A549 treated with GW870086 at 1 μM for 4 hours (cell line): ENCODE data around the gene LIN28A. TPM values are rescaled to one million over a fixed set of nuclear protein-coding genes. Genes with fewer than 3 reads are reported as not detected.

ENCODE experiments used
- total RNA-seq: library from RNA; stranded (reverse); fragments of 200-300 nt; extraction: Qiagen RNA extraction; gene quantifications from 5 replicates; pipeline ENCODE4 v1.2.3, GENCODE V29; 2022; ENCODE audit warnings: low read depth

LIN28A gene
- 0.03 TPM in 1 of 5 replicates, not detected in the others for total RNA-seq

GRCh38 chr1:26410706-26411623, at the start of gene LIN28A:
TSS of gene LIN28A (plus strand) at chr1:26410817. CDS start at chr1:26410892, 75 bp downstream.

DNA sequence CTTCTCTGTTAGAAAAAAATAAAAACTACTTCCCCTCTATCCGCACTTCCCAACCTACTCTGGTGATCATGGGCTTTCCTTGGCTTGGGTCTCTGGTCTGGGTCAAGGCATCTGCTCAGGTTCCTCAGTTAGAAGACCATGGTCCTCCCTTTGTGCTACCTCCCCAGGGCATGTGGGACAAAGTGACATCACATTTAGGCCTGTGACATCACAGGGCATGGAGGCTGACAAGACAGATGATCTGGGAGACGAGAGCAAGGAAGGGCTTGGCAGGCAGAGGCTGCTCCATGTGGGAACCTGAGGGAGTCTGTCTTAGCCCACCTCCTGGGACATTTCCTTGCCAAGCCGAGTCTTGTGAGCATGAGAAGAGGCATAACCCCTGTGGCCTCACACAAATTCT, 38.0 kb upstream of the LIN28A start, which contains the start of gene ZNF683:
ZNF683 (minus strand) TSS at position 140 of the 400 bp plus-strand sequence. CDS start 4,179 bp downstream, outside the sequence.

DNA sequence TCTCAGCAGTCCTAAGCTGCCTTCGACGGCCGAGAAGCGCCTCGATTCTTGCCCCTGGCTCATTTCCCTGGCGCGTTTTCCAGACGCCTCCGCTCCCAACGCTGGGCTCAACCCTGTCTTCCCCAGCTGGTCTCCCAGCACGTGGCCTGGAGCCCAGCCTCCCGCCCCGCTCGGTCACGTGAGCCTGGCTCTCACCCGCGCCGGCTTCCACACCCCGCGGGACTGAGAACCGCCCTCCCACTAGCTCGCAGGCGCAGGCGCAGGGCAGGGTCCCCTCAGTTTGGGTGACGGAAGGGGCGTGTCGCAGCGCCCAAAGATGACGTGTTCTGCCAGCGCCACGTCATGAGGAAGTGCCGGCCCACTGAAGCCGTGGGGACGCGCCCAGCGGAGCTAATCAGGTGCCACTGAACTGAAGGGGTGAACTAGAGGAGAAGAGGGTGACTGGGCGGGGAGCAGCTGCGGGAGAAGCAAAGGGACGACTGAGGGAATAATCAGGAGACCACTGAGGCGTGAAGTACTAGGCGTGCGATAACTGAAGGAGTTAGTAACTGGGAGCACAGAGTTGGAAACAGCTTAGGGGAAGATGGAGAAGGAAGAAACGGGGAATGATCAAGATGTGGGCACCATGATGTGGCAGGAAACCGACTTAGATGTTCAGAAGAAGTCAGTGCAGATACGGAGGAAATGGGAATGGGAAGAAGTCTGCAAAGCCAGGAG, 21.5 kb downstream of the LIN28A start, which contains the start of gene DHDDS:
DHDDS (plus strand) TSS at position 343 of the 717 bp plus-strand sequence. CDS start 625 bp downstream, outside the sequence.

DNA sequence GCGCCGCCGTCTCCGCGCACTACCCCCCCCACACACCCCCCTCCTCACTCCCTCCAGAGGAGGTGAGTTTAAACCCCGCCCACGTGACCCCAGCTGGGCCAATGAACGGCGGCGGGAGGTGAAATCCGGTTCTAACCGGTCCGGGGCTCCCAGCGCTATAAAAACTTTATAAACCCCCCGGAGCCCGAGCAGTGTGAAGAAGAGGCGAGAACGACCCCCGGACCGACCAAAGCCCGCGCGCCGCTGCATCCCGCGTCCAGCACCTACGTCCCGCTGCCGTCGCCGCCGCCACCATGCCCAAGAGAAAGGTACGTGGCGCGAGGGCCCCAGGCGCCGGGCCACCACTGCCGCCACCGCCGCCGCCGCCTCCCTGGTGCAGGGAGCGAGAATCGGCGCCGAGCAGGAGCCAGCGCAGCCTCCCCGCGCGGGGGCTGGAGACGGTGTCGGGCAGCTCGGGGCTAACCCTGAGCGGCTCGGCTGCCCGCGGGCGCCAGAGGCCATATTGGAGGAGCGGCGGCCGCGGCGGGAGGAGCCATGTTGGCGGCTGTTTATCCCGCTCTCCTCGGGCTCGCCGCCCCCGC, 61.8 kb downstream of the LIN28A start, which contains the start of gene HMGN2:
HMGN2 (plus strand) TSS at position 121 of the 581 bp plus-strand sequence; CDS start at position 294, 173 bp downstream.

Other genes starting within 250 kb of the LIN28A start
- not detected in 5 replicates for gene C1orf232, start 241.9 kb upstream of the LIN28A start, total RNA-seq
- gene ZNF593, start 240.9 kb upstream of the LIN28A start, total RNA-seq: 54.0 to 67.0 TPM (median 63.2 TPM) in 5 replicates
- 0.26 to 0.31 TPM in 2 of 5 replicates, not detected in the others for gene ZNF593OS, start 239.0 kb upstream of the LIN28A start, total RNA-seq
- 0.20 to 0.50 TPM (median 0.32 TPM) in 5 replicates for gene CNKSR1, start 233.3 kb upstream of the LIN28A start, total RNA-seq
- gene CATSPER4, start 220.2 kb upstream of the LIN28A start, total RNA-seq: not detected in 5 replicates
- gene CEP85, start 176.6 kb upstream of the LIN28A start, total RNA-seq: 10.3 to 13.3 TPM (median 12.5 TPM) in 5 replicates
- gene SH3BGRL3, start 130.7 kb upstream of the LIN28A start, total RNA-seq: 111 to 165 TPM (median 137 TPM) in 5 replicates
- gene UBXN11, start 104.2 kb upstream of the LIN28A start, total RNA-seq: 12.5 to 15.2 TPM (median 14.8 TPM) in 5 replicates
- not detected in 5 replicates for gene CD52, start 92.9 kb upstream of the LIN28A start, total RNA-seq
- gene CRYBG2, start 56.7 kb upstream of the LIN28A start, total RNA-seq: 1.4 to 2.1 TPM (median 1.6 TPM) in 5 replicates
- not detected in 5 replicates for gene ZNF683, start 38.1 kb upstream of the LIN28A start, total RNA-seq
- gene DHDDS, start 21.5 kb downstream of the LIN28A start, total RNA-seq: 19.3 to 27.5 TPM (median 22.8 TPM) in 5 replicates
- gene HMGN2, start 61.6 kb downstream of the LIN28A start, total RNA-seq: 328 to 408 TPM (median 339 TPM) in 5 replicates
- 15.6 to 18.2 TPM (median 17.3 TPM) in 5 replicates for gene RPS6KA1, start 118.9 kb downstream of the LIN28A start, total RNA-seq